Neural cell (in vitro differentiated cells): ENCODE data around the gene DHX40. TPM values are rescaled to one million over a fixed set of nuclear protein-coding genes. Genes with fewer than 3 reads are reported as not detected.

Source experiments
- H2AFZ ChIP-seq: fragments of 200-600, 300-800 bp; sonication (generic), shearing (Covaris generic); 2 replicates; pipeline ENCODE4 v1.6.0; 2014; ENCODE audit warnings: low read depth, mild to moderate bottlenecking, antibody characterized with exemption, low read length, moderate library complexity
- H3F3A ChIP-seq: fragments of 200-600 bp; shearing (Covaris generic); 2 replicates; pipeline ENCODE4 v1.6.1; 2016; ENCODE audit warnings: mild to moderate bottlenecking, moderate library complexity, mixed read lengths, antibody characterized with exemption, low read length; ENCODE audit not compliant: insufficient read depth, poor library complexity, severe bottlenecking
- H3K27ac ChIP-seq: fragments of 200-600, 300-800 bp; sonication (generic), shearing (Covaris generic); 2 replicates; pipeline ENCODE4 v1.5.1; 2014; ENCODE audit warnings: mild to moderate bottlenecking, low read length, moderate library complexity
- H3K27me3 ChIP-seq: fragments of 300-800, 200-600 bp; sonication (generic), shearing (Covaris generic); 2 replicates; pipeline ENCODE4 v1.6.0; 2014; ENCODE audit warnings: mild to moderate bottlenecking, low read depth, low read length, moderate library complexity; ENCODE audit not compliant: insufficient read depth
- H3K36me3 ChIP-seq: fragments of 300-800, 200-600 bp; sonication (generic), shearing (Covaris generic); 2 replicates; pipeline ENCODE4 v1.5.1; 2014; ENCODE audit warnings: mild to moderate bottlenecking, antibody characterized with exemption, low read length, moderate library complexity; ENCODE audit not compliant: insufficient read depth
- H3K4me2 ChIP-seq: fragments of 300-800, 200-600 bp; sonication (generic), shearing (Covaris generic); 2 replicates; pipeline ENCODE4 v1.6.0; 2014; ENCODE audit warnings: mild to moderate bottlenecking, low read length
- H3K4me3 ChIP-seq: fragments of 300-800, 200-600 bp; sonication (generic), shearing (Covaris generic); 2 replicates; pipeline ENCODE4 v1.5.1; 2014; ENCODE audit warnings: mild to moderate bottlenecking, low read length, moderate library complexity
- H3K79me2 ChIP-seq: fragments of 200-600 bp; shearing (Covaris generic); replicated peaks from 2 replicates; pipeline ENCODE4 v1.6.0; 2014; ENCODE audit warnings: mild to moderate bottlenecking, low read length, moderate library complexity; ENCODE audit not compliant: insufficient read depth
- H3K9ac ChIP-seq: fragments of 300-800, 200-600 bp; sonication (generic), shearing (Covaris generic); 2 replicates; pipeline ENCODE4 v1.6.1; 2016; ENCODE audit warnings: mild to moderate bottlenecking, low read length, mixed read lengths
- H3K9me2 ChIP-seq: fragments of 200-600 bp; shearing (Covaris generic); 2 replicates; pipeline ENCODE4 v1.6.1; 2016; ENCODE audit warnings: mild to moderate bottlenecking, low read length, mixed read lengths; ENCODE audit not compliant: insufficient read depth
- H3K9me3 ChIP-seq: fragments of 200-600, 300-800 bp; sonication (generic), shearing (Covaris generic); 2 replicates; pipeline ENCODE4 v1.6.1; 2016; ENCODE audit warnings: mild to moderate bottlenecking, mixed run types, low read length, moderate library complexity, mixed read lengths
- H4K20me1 ChIP-seq: fragments of 200-600 bp; shearing (Covaris generic); 2 replicates; pipeline ENCODE4 v1.6.1; 2016; ENCODE audit warnings: mild to moderate bottlenecking, mixed run types; ENCODE audit not compliant: insufficient read depth
- EP300 ChIP-seq: fragments of 450-650 bp; conservative IDR thresholded peaks from 2 replicates; pipeline ENCODE4 v1.6.1; 2014; ENCODE audit warnings: antibody characterized with exemption, mild to moderate bottlenecking, moderate library complexity; ENCODE audit not compliant: poor library complexity, severe bottlenecking
- EZH2 ChIP-seq: fragments of 200-600, 300-800 bp; shearing (Covaris generic), sonication (generic); IDR thresholded peaks from 2 replicates; pipeline ENCODE4 v1.6.1; 2014; ENCODE audit warnings: antibody characterized with exemption, low read length, borderline replicate concordance, mild to moderate bottlenecking; ENCODE audit not compliant: insufficient read depth, poor library complexity, severe bottlenecking
- MXI1 ChIP-seq: fragments of 450-650 bp; conservative IDR thresholded peaks from 2 replicates; pipeline ENCODE4 v1.6.1; 2014; ENCODE audit warnings: antibody characterized with exemption, mild to moderate bottlenecking; ENCODE audit not compliant: poor library complexity, severe bottlenecking
- POLR2AphosphoS5 ChIP-seq: IDR thresholded peaks from 2 replicates; pipeline ENCODE4 v1.6.1; 2012
- RAD21 ChIP-seq: fragments of 450-650 bp; conservative IDR thresholded peaks from 2 replicates; pipeline ENCODE4 v1.6.1; 2014; ENCODE audit warnings: antibody characterized with exemption, mild to moderate bottlenecking, moderate library complexity
- SMC3 ChIP-seq: fragments of 450-650 bp; conservative IDR thresholded peaks from 2 replicates; pipeline ENCODE4 v1.6.1; 2014; ENCODE audit warnings: antibody characterized with exemption, mild to moderate bottlenecking, moderate library complexity; ENCODE audit not compliant: poor library complexity
- TAF1 ChIP-seq: IDR thresholded peaks from 2 replicates; pipeline ENCODE4 v1.6.1; 2012; ENCODE audit warnings: low read depth
- polyA plus RNA-seq: library from polyadenylated mRNA; depleted of rRNA; stranded (reverse); fragments of >200 nt; gene quantifications from 2 replicates; pipeline ENCODE4 v1.2.3, GENCODE V29; 2014
- TF ChIP-seq, protein P1 (sequence below): IDR thresholded peaks from 2 replicates; pipeline ENCODE4 v1.6.1; 2012; ENCODE audit warnings: borderline replicate concordance
- TF ChIP-seq, protein P2 (sequence below): fragments of 450-650 bp; IDR thresholded peaks from 2 replicates; pipeline ENCODE4 v1.5.1; 2014; ENCODE audit warnings: antibody characterized with exemption, mild to moderate bottlenecking, moderate library complexity; ENCODE audit not compliant: poor library complexity, severe bottlenecking

DHX40 gene
- polyA plus RNA-seq, 1 donor from 2014 or later: 130 TPM

DNA sequence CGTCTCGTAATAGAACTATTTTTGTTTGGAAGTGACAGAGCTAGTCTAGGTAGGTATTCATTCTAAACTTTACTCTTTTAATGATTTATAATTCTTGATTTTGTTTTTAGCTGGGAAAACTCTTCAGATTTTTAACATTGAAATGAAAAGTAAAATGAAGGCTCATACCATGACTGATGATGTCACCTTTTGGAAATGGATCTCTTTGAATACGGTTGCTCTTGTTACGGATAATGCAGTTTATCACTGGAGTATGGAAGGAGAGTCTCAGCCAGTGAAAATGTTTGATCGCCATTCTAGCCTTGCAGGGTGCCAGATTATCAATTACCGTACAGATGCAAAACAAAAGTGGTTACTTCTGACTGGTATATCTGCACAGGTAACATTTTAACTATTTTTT is 81.9 kb downstream of the DHX40 start:
- Histone ChIP-seq H2AFZ (no peak overlapping the region), H3K4me2 (no peak overlapping the region), H3K9ac (no peak overlapping the region), H3K4me3 (no peak overlapping the region), H3K9me3 (no peaks in the 10 kb centered on the region), H3K79me2 (peaks cover 11% of the 10 kb centered on the region), H3F3A (no peaks in the 10 kb centered on the region), H3K27me3 (no peaks in the 10 kb centered on the region), H3K9me2 (no peaks in the 10 kb centered on the region), H3K36me3 (peaks cover 19% of the 10 kb centered on the region), H3K27ac (no peak overlapping the region), H4K20me1 (no peaks in the 10 kb centered on the region)
- TF ChIP-seq SMC3: no peak
- no peak for TF ChIP-seq RAD21
- TF ChIP-seq, protein P1, sequence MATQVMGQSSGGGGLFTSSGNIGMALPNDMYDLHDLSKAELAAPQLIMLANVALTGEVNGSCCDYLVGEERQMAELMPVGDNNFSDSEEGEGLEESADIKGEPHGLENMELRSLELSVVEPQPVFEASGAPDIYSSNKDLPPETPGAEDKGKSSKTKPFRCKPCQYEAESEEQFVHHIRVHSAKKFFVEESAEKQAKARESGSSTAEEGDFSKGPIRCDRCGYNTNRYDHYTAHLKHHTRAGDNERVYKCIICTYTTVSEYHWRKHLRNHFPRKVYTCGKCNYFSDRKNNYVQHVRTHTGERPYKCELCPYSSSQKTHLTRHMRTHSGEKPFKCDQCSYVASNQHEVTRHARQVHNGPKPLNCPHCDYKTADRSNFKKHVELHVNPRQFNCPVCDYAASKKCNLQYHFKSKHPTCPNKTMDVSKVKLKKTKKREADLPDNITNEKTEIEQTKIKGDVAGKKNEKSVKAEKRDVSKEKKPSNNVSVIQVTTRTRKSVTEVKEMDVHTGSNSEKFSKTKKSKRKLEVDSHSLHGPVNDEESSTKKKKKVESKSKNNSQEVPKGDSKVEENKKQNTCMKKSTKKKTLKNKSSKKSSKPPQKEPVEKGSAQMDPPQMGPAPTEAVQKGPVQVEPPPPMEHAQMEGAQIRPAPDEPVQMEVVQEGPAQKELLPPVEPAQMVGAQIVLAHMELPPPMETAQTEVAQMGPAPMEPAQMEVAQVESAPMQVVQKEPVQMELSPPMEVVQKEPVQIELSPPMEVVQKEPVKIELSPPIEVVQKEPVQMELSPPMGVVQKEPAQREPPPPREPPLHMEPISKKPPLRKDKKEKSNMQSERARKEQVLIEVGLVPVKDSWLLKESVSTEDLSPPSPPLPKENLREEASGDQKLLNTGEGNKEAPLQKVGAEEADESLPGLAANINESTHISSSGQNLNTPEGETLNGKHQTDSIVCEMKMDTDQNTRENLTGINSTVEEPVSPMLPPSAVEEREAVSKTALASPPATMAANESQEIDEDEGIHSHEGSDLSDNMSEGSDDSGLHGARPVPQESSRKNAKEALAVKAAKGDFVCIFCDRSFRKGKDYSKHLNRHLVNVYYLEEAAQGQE: no peak
- TF ChIP-seq MXI1: no peak
- TF ChIP-seq, protein P2, sequence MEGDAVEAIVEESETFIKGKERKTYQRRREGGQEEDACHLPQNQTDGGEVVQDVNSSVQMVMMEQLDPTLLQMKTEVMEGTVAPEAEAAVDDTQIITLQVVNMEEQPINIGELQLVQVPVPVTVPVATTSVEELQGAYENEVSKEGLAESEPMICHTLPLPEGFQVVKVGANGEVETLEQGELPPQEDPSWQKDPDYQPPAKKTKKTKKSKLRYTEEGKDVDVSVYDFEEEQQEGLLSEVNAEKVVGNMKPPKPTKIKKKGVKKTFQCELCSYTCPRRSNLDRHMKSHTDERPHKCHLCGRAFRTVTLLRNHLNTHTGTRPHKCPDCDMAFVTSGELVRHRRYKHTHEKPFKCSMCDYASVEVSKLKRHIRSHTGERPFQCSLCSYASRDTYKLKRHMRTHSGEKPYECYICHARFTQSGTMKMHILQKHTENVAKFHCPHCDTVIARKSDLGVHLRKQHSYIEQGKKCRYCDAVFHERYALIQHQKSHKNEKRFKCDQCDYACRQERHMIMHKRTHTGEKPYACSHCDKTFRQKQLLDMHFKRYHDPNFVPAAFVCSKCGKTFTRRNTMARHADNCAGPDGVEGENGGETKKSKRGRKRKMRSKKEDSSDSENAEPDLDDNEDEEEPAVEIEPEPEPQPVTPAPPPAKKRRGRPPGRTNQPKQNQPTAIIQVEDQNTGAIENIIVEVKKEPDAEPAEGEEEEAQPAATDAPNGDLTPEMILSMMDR: no peak
- TF ChIP-seq EP300: no peak
- TF ChIP-seq EZH2: no peak
- no peak for TF ChIP-seq TAF1

DNA sequence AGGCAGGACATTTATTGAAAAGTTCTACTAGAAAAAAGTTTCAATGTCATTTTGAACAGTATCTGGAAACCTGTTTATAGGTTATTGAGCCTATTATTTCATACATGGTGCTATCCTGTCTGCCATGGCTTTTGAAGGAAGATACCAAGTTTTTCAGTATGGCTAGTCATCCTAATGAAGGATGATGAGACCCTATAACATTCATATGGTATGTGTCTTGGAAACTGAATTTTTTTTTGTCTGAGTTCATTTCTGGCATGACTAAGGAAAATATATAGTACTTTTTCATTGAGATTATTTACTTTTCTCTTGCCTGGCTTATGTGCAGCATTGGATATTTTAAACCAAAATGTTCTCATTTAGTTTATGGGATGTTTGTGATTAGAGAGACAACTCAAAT is 84.5 kb downstream of the DHX40 start:
- H3K9me3 ChIP-seq: no peaks in the 10 kb centered on the region

More for the DNA sequence above, 84.5 kb downstream of the DHX40 start:
- no peaks in the 10 kb centered on the region for H3F3A ChIP-seq
- H3K9me2 ChIP-seq: no peaks in the 10 kb centered on the region
- H3K4me3 ChIP-seq: no peak overlapping the region
- H3K4me2 ChIP-seq: no peak overlapping the region
- no peak overlapping the region for H3K27ac ChIP-seq
- H3K27me3 ChIP-seq: no peaks in the 10 kb centered on the region
- TF ChIP-seq RAD21: no peak
- no peak for TF ChIP-seq MXI1
- TF ChIP-seq, protein P2: no peak
- TF ChIP-seq TAF1: no peak
- TF ChIP-seq EP300: no peak
- TF ChIP-seq EZH2: no peak
- TF ChIP-seq, protein P1: no peak
- TF ChIP-seq SMC3: no peak
- TF ChIP-seq POLR2AphosphoS5: no peak
- peaks cover 4% of the 10 kb centered on the region for H3K79me2 ChIP-seq
- no peak overlapping the region for H2AFZ ChIP-seq
- H3K9ac ChIP-seq: no peak overlapping the region
- peaks cover 25% of the 10 kb centered on the region for H3K36me3 ChIP-seq
- no peaks in the 10 kb centered on the region for H4K20me1 ChIP-seq
